GM21515 (cell line): ENCODE results near the gene GPR107.

Source experiments
- ATAC-seq: cut with Tn5 transposase; IDR thresholded peaks from one replicate; pipeline ENCODE4 v1.9.1; 2021; ENCODE audit not compliant: unreplicated experiment

The GPR107 gene

GRCh38 chr9:130107234-130107861 is 53.6 kb downstream of the GPR107 start:
- ATAC-seq = no peak

GRCh38 chr9:130107955-130108354 is 54.2 kb downstream of the GPR107 start:
- ATAC-seq = no peak

GRCh38 chr9:130110166-130110565 is 56.5 kb downstream of the GPR107 start:
- ATAC-seq = no peak

GRCh38 chr9:130110596-130111021 is 56.9 kb downstream of the GPR107 start:
- ATAC-seq = no peak

- no peak for ATAC-seq
Observed at GRCh38 chr9:130111786-130112537, 58.3 kb downstream of the GPR107 start.

- no peak for ATAC-seq
Observed at GRCh38 chr9:130112538-130113151, 58.9 kb downstream of the GPR107 start.

- ATAC-seq = no peak
Observed at GRCh38 chr9:130114741-130115140, 61.0 kb downstream of the GPR107 start.

GRCh38 chr9:130116346-130116745 is 62.6 kb downstream of the GPR107 start:
- ATAC-seq = no peak

GRCh38 chr9:130117376-130117775 is 63.7 kb downstream of the GPR107 start:
- no peak for ATAC-seq

- ATAC-seq = no peak
Observed at GRCh38 chr9:130117816-130118632, 64.3 kb downstream of the GPR107 start.

- no peak for ATAC-seq
Observed at GRCh38 chr9:130118841-130119518, 65.3 kb downstream of the GPR107 start.

- no peak for ATAC-seq
Observed at GRCh38 chr9:130119519-130120298, 66.0 kb downstream of the GPR107 start.

GRCh38 chr9:130120299-130120587 is 66.5 kb downstream of the GPR107 start:
- no peak for ATAC-seq

- ATAC-seq = no peak
Observed at GRCh38 chr9:130120832-130121231, 67.1 kb downstream of the GPR107 start.

- ATAC-seq = no peak
Observed at GRCh38 chr9:130122456-130122855, 68.8 kb downstream of the GPR107 start.

GRCh38 chr9:130124085-130124860 is 70.6 kb downstream of the GPR107 start:
- ATAC-seq = no peak

GRCh38 chr9:130126721-130127433 is 73.2 kb downstream of the GPR107 start:
- no peak for ATAC-seq

GRCh38 chr9:130128251-130128650 is 74.5 kb downstream of the GPR107 start:
- peak; percentile 41 for ATAC-seq
